Right forelimb (tissue), 1 donor: ENCODE results near the gene ITGA11.

Experiments
- DNase-seq: peaks from one replicate; pipeline ENCODE4 v3.0.0-alpha.2; 2018

The ITGA11 gene

DNA sequence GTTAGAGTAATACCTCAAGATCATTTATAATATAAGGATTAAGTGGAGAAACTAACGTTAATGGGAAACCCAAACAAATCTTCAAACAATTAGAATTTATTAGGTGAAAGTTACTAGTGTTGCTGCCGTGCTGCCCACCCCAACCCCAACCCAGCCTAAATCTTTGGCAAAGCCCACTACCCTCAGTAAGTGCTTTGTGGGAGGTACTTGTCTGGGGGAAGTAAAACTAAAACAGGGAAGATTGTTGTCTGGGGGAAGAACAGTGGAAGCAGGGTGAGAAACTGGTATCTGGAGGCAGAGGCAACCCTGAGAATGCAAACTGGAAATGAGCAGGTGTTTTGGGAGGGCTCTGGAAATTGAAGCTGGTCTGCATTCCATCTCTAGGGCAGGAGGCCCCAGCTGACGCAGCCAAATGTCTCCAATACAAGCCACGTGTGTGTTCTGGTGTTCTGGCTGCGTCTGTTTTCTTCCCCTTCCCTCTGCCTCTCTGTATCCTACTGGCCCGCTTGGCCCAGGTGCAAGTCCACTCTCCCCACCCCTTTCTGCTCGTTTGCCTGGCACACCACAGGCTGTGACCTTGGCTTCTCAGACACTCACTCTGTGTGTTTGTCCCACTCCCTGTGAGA is 121.7 kb downstream of the ITGA11 start:
- peak; percentile 46 for DNase-seq

DNA sequence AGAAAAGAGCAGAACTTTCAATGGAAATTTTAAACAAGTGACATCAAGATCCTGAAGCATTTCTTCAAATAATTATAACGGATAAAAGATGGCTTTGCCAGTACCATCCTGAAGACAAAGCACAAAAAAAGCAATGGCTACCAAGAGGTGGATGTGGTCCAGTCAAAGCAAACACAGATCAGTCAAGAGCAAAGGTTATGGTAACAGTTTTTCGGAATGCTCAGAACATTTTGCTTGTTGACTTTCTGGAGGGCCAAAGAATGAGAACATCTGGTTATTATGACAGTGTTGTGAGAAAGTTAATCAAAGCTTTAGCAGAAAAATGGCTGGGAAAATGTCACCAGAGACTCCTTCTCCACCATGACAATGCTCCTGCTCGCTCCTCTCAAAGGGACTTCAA is 122.9 kb downstream of the ITGA11 start:
- no peak for DNase-seq

DNA sequence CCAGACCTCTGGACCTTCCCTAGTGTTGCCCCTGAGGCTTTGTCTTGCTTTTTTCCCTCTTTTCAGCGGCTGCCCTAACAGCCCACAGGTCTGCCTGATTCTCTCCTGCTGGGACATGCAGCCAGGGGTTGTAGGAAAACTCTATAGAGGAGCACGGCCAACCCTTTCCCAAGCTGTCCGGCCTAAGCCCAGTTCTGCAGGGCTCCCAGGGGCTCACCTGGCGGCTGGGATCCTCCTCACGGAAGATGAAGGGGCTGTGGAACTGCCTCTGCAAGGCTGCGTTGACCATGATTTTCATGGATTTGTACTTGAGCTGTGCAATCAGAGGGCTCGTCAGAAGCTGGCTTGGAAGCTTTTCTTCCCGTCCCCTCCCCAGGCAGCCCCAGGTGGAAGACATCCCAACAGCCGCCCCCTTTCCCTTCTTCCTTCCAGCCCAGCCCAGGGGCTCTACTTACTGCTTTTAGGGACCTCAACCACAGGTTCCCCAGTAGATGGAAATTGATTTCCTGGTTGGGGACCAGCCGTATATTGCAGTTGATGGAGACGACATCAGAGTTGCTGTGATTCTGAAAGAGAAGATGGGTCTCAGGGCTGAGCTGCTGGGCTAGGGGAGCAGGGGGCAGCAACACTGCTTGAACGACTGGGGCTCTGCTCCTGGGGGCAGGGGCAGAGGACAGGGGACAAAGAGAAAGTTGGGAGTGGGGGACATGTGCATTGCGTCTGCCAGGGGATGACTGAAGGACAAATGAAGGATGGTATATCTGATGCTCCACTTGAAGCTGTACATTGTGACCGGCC is 124.6 kb downstream of the ITGA11 start:
- peak; percentile 32 for DNase-seq

DNA sequence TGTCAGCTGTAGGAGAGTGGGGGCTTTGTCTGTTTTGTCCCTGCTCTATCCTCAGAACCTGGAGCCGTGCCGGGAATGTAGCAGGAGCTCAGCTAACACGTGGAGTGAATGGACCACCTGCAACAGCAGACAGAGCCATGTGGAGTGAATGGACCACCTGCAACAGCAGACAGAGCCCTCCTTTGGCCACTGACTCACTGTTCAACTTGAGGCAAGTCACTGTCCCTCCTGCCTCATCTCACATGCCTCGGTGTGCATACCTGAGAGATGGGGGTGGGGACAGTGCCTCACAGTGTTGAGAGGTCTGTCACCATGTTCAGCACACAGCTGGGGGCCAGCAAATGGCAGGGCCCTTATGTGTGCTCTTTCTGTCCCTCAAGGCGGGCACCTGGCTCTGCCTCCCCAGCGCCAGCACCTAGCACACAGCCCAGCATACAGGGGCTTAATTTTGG is 126.5 kb downstream of the ITGA11 start:
- no peak for DNase-seq

DNA sequence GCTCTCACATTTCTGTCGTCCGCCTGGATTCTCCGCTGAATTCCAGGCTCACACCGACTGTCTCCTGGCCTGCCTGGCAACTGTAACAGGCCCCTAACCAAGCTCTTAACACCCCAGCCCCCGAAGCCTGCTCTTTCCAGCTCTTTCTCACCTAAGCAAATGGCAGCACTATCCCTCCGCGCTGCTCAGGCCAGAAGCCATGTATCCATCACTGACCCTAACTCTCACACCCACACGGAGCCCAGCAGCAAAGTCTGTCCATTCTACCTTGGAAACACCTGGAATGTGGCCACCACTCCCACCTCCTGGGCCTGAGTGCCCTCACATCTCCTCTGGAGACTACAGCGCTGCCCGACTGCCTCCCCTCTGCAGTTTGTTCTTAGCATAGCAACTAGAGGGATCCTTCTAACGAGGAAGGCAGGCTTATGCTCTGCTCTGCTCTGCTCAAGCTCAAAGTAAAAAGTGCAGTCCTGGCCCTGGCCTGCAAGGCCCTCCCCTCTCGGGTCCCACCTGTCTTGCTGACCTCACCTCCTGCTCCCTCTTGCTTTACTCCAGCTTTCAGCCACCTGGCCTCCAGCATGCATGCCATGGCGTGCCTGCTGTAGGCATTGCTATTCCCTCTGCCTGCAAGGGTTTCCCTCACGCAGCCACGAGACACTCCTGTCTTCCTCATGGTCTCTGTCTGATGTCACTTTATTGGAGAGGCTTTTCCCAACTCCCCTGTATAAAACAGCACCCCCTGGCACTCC is 127.2 kb downstream of the ITGA11 start:
- peak; percentile 41 for DNase-seq

DNA sequence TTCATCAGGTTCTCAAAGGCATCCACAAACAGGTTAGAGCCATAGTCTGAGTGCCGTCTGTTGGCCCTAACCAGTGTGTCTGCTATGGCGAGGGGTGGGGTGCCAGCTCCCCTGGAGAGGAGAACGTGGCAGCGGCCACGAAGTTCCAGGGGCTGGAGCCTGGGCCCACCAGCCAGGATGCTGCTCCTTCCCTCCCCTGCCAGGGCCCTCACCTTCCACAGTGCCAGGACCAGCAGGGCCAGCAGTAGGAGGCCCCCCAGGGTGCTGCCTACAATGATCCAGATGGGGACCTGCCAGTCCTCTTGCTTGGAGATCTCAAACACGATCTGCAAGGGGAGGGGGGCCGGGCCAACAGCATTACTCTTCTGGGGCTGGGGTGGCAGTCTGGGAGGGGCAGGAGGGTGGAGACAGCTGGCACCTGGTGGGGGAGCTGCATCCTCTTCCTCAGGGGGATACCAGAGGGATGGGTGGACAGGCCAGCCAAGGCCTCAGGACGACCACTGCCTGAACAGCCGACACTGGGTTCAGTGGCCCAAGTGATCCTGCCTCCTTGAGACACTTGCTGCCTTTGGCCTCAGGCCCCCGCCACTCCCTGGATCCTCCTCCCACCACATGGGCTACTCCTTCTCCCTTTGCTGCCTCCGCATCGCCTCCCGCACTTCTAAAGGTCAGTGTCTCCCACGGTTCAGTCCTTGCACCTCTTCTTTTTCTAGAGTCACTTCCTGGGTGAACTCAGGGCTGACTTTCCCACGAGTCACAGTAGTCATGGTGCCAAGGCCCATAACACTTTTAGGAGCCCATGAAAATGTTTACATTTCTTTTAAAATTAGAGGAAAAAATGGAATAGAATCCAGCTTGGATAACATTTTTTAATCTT is 128.2 kb downstream of the ITGA11 start:
- peak; percentile 24 for DNase-seq

DNA sequence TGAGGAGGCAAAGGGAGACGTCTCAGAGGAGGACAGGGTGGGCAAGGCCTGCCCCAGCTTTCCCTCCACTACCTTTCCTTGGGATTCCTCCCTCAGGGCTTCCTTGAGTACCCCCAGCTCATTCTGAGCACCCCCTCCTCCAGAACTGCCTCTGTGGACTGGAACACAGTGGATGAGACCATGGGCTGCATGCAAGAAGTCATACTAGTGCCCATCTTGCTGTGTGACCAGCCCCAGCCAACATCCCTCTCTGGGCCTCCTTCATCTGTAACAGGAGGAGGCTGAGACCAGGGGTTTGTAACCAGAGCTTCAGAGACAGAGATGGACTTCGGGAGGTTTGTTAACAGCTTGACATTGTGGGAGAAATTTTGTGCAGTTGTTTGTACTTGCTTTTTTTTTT is 128.8 kb downstream of the ITGA11 start:
- no peak for DNase-seq

DNA sequence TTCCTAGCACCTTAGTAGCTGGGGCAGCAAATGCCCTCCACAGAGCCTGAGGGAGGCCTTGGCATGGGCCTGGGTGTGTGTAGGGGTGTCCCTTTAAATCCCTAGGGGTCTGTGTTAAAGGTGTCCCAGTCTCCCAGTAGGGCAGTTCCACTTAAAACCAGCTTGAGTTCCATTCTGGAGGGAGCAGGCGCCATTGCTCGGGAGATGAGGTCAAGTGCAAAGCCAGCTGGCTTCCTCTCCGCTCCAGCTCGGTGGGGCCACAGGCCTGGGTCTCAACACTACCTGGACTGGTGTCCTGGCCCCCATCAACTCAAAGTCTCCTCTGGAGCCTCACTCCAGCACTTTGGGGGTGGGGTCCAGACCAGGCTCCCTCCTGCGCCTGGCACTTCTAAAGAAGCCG is 129.2 kb downstream of the ITGA11 start:
- no peak for DNase-seq

DNA sequence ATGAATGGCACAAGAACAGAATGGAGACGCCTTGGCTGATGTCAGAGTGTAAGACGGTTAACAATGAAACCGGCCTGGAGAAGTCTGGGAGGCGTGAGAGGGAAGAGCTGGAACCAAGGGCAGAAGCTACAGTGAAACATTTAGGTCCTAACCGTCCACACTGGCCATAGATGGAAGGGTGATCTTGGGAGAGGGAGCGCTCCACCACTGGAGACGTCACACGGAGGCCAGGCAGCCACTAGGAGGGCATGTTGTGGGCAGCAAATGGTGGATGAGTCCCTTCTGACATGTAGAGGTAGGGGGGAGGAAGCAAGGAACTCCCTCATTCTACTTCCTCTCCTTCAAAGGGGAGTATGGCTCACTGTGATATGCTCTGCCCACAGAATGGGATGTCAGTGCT is 130.7 kb downstream of the ITGA11 start:
- no peak for DNase-seq

DNA sequence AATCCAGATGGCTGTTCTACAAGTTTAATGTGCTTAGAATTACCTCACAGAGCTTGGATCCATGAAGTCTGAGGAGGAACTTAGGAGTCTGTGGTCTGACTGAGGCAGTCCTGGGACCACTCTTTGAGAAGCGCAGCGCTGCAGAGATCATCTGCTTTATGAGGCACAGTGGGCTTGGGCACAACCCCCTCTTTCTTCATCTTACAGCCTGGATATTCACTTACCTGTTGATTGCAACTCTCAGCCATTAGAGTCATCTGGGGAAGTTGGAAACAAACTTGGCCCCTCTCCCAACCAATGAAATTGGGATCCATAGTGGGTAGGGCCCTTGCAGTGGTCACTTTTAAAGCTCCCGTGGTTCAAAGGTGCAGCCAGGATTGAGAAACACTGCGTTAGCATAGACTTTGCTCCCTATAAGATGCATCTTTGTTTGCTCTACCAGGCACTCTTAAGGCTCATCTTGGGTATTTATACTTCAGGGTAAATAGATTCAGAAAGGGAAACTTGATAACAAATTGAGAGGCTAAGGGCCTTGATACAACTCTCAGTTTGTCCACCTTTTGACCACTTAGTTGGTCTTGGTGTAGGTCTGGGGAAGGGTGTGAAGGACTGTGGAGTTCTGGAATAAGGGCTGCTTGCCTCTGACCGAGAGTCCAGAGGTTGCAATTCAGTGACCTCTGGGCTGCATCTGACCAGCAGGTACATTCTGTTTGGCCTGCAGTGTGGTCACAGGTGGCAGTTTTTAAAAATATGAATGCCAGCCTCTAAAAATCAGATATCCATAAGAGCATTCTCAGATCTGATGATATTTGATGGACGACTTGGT is 131.6 kb downstream of the ITGA11 start:
- DNase-seq = no peak

DNA sequence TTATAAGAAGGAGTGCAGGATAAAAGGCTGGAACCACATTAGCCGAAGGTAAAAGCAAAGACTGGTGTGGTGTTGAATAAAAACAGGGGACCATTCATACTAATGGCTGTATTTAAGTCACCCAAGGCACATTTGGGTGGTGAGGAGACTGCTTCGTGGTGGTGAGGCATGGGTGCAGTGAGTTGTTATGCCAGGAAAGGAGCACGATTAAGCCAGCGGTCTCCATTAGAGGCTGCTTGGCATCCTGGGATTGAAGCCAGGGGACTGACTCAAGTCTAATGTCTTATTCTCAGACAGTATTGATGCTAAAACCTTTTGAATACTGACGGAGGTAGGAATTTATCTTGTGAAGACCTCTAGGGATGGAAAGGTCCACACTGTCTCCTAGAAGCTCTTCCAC is 132.5 kb downstream of the ITGA11 start:
- no peak for DNase-seq

DNA sequence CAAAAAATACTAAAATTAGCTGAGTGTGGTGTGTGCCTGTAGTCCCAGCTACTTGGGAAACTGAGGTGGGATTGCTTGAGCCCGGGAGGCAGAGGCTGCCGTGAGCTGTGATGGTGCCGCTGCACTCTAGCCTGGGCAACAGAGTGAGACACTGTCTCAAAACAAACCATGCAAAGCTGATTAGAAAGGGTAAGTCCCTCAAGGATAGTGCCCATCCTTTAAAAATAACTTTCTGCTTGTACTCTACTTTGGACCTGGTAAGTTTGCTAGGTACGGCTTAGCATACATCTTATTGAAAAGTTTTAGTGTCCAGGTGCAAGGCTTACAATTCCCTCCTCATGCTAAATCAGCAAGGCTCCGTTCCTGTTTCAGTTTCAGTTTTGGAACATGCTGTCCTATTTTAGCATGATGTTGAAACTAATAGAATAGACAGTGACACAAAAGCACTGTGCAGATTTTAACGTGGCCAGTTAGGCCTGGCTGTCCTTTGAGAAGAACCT is 133.0 kb downstream of the ITGA11 start:
- no peak for DNase-seq

DNA sequence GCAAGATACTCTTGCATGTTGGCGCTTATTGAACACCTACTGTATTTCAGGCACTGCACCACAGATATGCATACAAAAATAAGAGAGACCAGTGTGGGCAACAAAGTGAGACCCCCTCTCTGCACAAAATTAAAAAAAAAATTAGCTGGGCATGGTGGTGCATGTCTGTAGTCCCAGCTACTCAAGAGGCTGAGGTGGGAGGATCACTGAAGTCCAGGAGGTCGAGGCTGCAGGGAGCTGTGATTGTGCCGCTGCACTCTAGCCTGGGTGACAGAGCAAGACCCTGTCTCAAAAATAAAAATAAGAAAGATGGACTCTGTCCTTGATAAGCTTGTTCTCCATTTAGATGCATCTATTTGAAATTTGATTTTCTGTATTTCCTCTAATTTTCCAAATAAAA is 133.6 kb downstream of the ITGA11 start:
- no peak for DNase-seq

DNA sequence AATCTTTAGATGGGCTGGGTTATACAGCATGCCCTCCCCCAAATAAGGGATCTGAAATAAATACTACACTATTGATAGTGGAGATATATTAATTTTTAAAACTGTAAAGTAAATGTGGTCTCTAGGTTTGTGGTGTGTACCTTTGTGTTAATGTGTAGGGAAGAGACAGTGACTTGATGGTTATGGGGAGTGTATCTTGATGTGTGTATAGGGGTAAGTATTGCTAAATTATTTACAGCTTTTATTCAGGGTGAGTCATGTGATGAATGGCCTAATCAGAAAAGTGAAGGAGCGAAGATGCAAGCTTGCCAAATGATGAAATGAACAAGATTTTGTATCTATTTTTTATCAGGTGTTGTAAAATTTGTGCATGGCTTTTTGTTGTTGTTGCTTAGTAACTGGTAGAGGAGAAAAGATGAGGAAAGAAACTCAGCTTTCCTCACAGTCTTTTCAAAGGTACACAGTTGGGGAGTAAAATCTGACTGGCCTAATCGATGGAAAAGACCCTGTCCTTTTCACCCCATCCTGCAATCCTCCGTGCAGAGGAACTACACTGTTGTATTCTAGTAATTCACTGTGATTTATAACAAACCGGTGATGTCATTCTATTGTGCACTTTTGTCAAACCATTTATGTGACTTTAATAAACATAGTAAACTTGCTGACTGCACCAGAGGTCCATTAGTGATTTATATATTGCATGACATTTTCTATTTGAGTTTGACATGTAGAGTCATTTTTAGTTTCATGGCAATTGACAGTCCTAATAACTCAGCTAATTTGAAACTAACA is 136.8 kb downstream of the ITGA11 start:
- no peak for DNase-seq

DNA sequence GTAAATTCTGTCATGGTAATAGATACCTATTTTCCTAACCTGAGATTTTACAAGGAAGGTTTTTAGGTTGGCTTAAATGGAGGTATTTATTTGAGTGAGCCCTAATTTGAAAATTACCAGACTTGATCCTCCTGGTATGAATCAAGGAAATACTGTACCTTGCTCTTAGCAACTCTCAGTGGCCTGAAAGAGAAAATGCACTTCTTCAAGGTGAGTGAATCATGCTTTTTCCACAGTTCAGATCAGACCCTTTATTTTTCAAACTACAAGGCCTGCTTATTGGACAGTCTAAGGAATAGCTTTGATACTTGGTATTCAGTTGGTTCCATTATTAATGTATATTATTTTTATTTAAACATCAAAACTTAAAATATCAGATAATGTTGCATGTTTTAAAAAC is 139.0 kb downstream of the ITGA11 start:
- DNase-seq = no peak

DNA sequence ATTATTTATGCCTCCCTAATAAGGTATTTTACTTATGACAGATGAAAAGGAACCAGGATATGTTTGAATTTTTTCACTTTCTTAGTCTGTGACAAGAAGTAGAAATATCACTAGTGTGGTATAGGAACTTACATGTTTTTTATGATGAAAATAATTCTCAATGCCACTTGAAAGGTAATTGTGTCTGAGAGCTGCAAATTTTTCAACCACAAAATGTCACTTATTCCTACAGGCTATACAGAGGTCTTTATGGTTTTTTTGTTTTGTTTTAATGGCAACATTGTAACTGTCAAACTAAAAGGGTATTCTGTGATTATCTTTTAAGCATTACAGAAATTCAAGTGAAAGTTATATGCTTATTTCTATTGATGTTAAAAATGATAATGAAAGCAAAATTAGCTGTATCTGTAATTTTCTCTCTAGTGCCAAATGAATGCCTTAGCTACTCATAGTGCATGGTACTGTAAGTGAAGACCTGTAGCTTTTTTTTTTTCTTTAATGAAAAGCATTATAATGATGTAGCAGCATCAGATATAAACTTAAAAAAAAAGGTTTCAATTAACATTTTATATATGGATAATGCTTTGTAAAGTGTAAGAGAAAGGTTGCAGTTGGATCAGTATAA is 139.7 kb downstream of the ITGA11 start:
- DNase-seq = no peak

DNA sequence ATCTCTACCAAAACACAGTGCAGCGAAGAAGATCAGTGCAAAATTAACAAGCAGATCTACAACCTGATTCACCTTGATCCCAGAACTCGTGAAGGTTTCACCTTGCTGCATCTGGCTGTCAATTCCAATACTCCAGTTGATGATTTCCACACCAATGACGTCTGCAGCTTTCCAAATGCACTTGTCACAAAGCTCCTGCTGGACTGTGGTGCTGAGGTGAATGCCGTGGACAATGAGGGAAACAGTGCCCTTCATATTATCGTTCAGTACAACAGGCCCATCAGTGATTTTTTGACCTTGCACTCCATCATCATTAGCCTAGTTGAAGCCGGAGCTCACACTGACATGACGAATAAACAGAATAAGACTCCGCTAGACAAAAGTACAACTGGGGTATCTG is 141.2 kb downstream of the ITGA11 start:
- no peak for DNase-seq

DNA sequence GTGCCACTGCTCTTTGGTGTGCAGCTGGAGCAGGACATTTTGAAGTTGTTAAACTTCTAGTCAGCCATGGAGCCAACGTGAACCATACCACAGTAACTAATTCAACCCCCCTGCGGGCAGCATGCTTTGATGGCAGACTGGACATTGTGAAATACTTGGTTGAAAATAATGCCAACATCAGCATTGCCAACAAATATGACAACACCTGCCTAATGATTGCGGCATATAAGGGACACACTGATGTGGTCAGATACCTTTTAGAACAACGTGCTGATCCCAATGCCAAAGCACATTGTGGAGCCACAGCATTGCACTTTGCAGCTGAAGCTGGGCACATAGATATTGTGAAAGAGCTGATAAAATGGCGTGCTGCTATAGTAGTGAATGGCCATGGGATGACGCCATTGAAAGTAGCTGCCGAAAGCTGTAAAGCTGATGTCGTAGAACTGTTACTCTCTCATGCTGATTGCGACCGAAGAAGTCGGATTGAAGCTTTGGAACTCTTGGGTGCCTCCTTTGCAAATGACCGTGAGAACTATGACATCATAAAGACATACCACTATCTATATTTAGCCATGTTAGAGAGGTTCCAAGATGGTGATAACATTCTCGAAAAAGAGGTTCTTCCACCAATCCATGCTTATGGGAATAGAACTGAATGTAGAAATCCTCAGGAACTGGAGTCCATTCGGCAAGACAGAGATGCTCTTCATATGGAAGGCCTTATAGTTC is 142.2 kb downstream of the ITGA11 start:
- DNase-seq = no peak

DNA sequence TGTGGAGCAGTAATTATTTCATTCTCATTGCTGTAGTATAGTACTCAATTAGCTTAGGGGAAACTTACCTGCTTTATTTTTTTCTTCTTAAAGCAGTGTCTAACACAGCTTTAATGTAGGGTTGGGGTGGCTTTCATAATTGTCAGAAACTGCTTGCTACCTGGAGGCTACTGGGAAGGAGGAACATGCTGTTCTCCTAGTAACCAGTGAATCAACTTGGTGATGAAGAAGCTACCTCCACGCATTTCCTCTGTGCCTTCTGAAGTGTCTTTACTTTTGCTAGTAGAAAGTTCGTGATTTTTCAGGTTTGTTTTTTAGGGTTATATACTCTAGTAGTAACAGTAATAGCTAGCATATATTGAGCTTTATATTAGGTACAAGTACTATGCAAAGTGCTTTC is 142.9 kb downstream of the ITGA11 start:
- DNase-seq = no peak

DNA sequence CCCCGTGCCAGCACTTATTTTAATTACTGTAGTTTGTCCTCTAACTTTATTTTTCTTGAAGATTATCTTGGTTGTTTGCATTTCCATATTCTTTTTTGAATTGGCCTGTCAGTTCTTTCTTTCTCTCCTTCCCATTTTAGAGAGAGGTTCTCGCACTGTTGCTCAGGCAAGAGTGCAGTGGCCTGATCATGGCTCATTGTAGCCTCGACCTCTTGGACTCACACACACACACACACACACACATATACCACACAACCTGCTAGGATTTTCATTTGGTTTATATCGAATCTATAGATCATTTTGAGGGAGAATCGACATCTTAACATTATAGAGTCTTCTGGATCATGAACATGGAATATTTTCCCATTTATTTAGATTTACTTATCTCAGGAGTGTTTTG is 145.7 kb downstream of the ITGA11 start:
- DNase-seq = no peak
